Thoracic aorta (tissue), 2 donors: Measurements from ENCODE around the gene KLHL36. TPM values are rescaled to one million over a fixed set of nuclear protein-coding genes. Genes with fewer than 3 reads are reported as not detected.

Experiments
- ATAC-seq: fragments of 150-250 bp; one replicate; pipeline ENCODE4 v1.8.0; 2017; ENCODE audit warnings: low read depth; ENCODE audit not compliant: insufficient number of reproducible peaks, low FRiP score
- DNase-seq: peaks from one replicate; pipeline ENCODE4 v3.0.0-alpha.2; 2020; ENCODE audit warnings: low spot score
- H3K27ac ChIP-seq, 2 donors: fragments of 200-600 bp; sonication (generic); 1 replicate in 1 of 2; 2 replicates in 1 of 2; pipeline ENCODE4 v1.5.1; 2016; ENCODE audit warnings: mild to moderate bottlenecking in 2 of 2, moderate library complexity in 2 of 2
- H3K27me3 ChIP-seq: fragments of 200-600 bp; sonication (generic); replicated peaks from 2 replicates; pipeline ENCODE4 v1.6.0; 2016; ENCODE audit warnings: mild to moderate bottlenecking; ENCODE audit not compliant: insufficient read depth
- H3K36me3 ChIP-seq: fragments of 200-600 bp; sonication (generic); one replicate; pipeline ENCODE4 v1.5.1; 2016
- H3K4me1 ChIP-seq, 2 donors: fragments of 200-600 bp; sonication (generic); 1 replicate in 1 of 2; 2 replicates in 1 of 2; pipeline versions ENCODE4 v1.5.1 to v1.6.0; 2016; ENCODE audit warnings: low read depth in 2 of 2, mild to moderate bottlenecking in 1 of 2; ENCODE audit not compliant: control insufficient read depth in 1 of 2
- H3K4me3 ChIP-seq: fragments of 200-600 bp; sonication (generic); 2 replicates; pipeline ENCODE4 v1.5.1; 2016; ENCODE audit warnings: mild to moderate bottlenecking
- H3K9me3 ChIP-seq: fragments of 200-600 bp; sonication (generic); 2 replicates; pipeline ENCODE4 v1.5.1; 2016
- total RNA-seq, 2 donors: library from RNA; depleted of rRNA; stranded (reverse); fragments of >200 nt; gene quantifications; one replicate each; pipeline versions ENCODE4 v1.1.0 to v1.2.3, GENCODE V29; 2016
- TF ChIP-seq, protein P1 (sequence below): fragments of 200-600 bp; sonication (generic); IDR thresholded peaks from one replicate; pipeline ENCODE4 v1.5.1; 2019; ENCODE audit warnings: antibody characterized with exemption

Gene KLHL36
- total RNA-seq, 2 donors from 2014 or later, result 63.9 to 79.7 TPM

DNA sequence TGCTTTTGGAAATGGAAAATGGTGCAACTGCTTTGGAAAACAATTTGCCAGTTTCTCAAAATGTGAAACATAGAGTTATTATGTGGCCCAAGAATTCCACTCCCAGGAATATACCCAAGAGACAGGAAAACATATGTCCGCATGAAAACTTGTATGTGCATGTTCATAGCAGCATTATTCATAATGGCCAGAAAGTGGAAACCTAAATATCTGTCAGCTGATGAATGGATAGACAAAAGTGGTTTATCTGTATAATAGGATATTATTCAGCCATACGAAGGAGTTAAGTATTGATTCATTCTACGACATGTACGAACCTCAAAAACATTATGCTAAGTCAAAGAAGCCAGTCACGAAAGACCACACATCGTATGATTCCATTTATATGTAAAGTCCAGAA is 22.8 kb upstream of the KLHL36 start:
- Histone ChIP-seq H3K27ac (no peak overlapping the region), H3K36me3 (no peaks in the 10 kb centered on the region), H3K4me1 (no peaks in the 10 kb centered on the region), H3K9me3 (no peaks in the 10 kb centered on the region), H3K4me3 (no peak overlapping the region), H3K27me3 (no peaks in the 10 kb centered on the region)
- no peak for DNase-seq
- TF ChIP-seq, protein P1, sequence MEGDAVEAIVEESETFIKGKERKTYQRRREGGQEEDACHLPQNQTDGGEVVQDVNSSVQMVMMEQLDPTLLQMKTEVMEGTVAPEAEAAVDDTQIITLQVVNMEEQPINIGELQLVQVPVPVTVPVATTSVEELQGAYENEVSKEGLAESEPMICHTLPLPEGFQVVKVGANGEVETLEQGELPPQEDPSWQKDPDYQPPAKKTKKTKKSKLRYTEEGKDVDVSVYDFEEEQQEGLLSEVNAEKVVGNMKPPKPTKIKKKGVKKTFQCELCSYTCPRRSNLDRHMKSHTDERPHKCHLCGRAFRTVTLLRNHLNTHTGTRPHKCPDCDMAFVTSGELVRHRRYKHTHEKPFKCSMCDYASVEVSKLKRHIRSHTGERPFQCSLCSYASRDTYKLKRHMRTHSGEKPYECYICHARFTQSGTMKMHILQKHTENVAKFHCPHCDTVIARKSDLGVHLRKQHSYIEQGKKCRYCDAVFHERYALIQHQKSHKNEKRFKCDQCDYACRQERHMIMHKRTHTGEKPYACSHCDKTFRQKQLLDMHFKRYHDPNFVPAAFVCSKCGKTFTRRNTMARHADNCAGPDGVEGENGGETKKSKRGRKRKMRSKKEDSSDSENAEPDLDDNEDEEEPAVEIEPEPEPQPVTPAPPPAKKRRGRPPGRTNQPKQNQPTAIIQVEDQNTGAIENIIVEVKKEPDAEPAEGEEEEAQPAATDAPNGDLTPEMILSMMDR, result no peak
- no peak for ATAC-seq

- H3K27me3 ChIP-seq, result no peaks in the 10 kb centered on the region
- TF ChIP-seq, protein P1, result no peak
- H3K4me1 ChIP-seq, result peaks cover 0 to 6% of the 10 kb centered on the region in 2 donors
Measured at GRCh38 chr16:84628226-84628731, 20.0 kb upstream of the KLHL36 start.

DNA sequence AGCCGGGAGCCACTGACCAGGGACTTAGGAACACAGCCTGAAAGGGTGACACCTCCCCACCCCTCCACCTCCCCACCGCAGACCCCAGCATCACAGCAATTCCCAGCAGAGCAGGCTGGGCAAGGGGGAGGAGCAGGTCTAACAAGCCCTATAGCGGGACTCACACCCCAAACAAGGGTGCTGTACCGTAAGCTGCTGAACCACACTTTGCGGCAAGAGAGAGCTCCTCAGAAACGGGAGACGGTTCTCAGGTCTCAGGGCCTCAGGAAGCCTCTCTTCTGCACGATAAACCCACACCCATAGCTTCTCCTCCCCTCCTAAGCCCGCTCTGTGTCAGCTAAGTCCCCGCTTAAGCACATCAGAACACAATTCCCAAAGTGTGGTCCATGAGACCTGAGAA is 18.7 kb upstream of the KLHL36 start:
- Histone ChIP-seq H3K27me3 (no peaks in the 10 kb centered on the region), H3K4me3 (no peak overlapping the region), H3K9me3 (no peaks in the 10 kb centered on the region), H3K36me3 (no peaks in the 10 kb centered on the region), H3K27ac (no peak overlapping the region), H3K4me1 (peaks cover 0 to 14% of the 10 kb centered on the region in 2 donors)
- ATAC-seq (no peak), DNase-seq (no peak)
- TF ChIP-seq, protein P1, result no peak

More at GRCh38 chr16:84628226-84628731, 20.0 kb upstream of the KLHL36 start:
- ATAC-seq, result no peak
- Histone ChIP-seq H3K36me3 (no peaks in the 10 kb centered on the region), H3K4me3 (no peak overlapping the region), H3K9me3 (no peaks in the 10 kb centered on the region), H3K27ac (no peak overlapping the region)
- DNase-seq, result no peak

DNA sequence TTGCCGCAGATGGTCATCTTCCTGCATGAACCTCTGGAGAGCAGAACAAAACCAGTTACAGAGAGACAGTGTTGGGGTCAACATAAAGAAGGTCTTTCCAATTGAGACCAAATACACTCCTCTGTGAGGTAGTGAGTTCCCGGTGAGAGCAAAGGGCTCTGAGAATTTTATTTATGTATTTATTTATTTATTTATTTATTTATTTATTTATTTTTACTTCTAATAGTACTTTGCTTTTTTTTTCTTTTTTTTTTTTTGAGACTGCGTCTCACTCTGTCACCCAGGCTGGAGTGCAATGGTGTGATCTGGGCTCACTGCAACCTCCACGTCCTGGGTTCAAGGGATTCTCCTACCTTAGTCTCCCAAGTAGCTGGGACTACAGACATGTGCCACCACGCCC is 18.3 kb upstream of the KLHL36 start:
- Histone ChIP-seq H3K36me3 (no peaks in the 10 kb centered on the region), H3K27me3 (no peaks in the 10 kb centered on the region), H3K4me1 (peaks cover 0 to 14% of the 10 kb centered on the region in 2 donors), H3K4me3 (no peak overlapping the region), H3K9me3 (no peaks in the 10 kb centered on the region), H3K27ac (no peak overlapping the region)
- DNase-seq (no peak), ATAC-seq (no peak)
- TF ChIP-seq, protein P1, result no peak

DNA sequence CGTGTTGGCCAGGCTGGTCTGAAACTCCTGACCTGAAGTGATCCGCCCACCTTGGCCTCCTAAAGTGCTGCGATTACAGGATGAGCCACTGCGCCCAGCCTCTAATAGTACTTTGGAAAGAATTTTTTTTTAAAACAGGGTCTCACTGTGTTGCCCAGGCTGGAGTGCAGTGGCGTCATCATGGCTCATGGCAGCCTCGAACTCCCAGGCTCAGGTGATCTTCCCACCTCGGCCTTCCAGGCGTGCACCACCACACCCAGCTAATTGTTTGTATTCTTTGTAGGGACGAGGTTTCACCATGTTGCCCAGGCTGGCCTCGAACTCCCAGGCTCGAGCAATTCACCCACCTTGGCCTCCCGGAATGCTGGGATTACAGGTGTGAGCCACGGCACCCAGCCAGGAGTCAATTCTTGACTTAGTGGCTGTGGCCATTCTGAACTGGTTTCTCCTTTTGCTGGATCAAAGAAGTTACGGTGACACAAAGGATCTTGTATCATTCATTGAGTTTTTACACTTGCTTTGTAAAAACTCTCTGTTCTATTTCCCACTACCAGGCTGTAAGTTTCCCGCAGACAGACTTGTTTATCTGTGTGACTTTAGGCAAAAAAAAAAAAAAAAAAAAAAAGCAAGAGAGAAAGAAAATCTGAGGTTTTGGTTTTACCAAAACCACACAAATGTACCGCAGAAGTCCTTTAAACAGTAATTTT is 17.7 kb upstream of the KLHL36 start:
- no peak for ATAC-seq
- H3K36me3 ChIP-seq, result no peaks in the 10 kb centered on the region
- H3K27me3 ChIP-seq, result no peaks in the 10 kb centered on the region
- TF ChIP-seq, protein P1, result no peak
- DNase-seq, result no peak
- H3K4me3 ChIP-seq, result no peak overlapping the region
- H3K9me3 ChIP-seq, result no peaks in the 10 kb centered on the region
- peaks cover 0 to 15% of the 10 kb centered on the region in 2 donors for H3K4me1 ChIP-seq
- no peak overlapping the region for H3K27ac ChIP-seq
